ENCODE data around the gene MYO7A. TPM values are rescaled to one million over a fixed set of nuclear protein-coding genes. Genes with fewer than 3 reads are reported as not detected.

MYO7A gene
- total and polyA plus RNA-seq, 2 of the 8 experiments (the other 6 are each of a cell fraction or from before 2014, with no cell fraction given), result 1.5 to 1.9 TPM

- TF ChIP-seq CHD7 (IDR thresholded peaks at IDR 0.05; ENCODE audit: insufficient replicate concordance, low read length) (no peak), YY1 (IDR thresholded peaks at IDR 0.05; ENCODE audit: low read depth, low read length) (no peak), CEBPB (IDR thresholded peaks at IDR 0.05; ENCODE audit: low read depth, low read length) (no peak), POU5F1 (IDR thresholded peaks at IDR 0.05; ENCODE audit: low read depth, low read length) (no peak), BCL11A (IDR thresholded peaks at IDR 0.05; ENCODE audit: low read depth in 2 of 2, low read length in 2 of 2) (no peak), RBBP5 (IDR thresholded peaks at IDR 0.05; ENCODE audit: borderline replicate concordance, low read depth, low read length) (no peak)
Measured at GRCh38 chr11:77167111-77167626, 39.1 kb downstream of the MYO7A start (continued).
